Astrocyte of the hippocampus (primary cell): ENCODE data around the gene FBXL16.

ENCODE experiments used
- DNase-seq: peaks from one replicate; pipeline ENCODE4 v3.0.0; 2011; ENCODE audit warnings: low read depth, low spot score

Gene FBXL16

DNA sequence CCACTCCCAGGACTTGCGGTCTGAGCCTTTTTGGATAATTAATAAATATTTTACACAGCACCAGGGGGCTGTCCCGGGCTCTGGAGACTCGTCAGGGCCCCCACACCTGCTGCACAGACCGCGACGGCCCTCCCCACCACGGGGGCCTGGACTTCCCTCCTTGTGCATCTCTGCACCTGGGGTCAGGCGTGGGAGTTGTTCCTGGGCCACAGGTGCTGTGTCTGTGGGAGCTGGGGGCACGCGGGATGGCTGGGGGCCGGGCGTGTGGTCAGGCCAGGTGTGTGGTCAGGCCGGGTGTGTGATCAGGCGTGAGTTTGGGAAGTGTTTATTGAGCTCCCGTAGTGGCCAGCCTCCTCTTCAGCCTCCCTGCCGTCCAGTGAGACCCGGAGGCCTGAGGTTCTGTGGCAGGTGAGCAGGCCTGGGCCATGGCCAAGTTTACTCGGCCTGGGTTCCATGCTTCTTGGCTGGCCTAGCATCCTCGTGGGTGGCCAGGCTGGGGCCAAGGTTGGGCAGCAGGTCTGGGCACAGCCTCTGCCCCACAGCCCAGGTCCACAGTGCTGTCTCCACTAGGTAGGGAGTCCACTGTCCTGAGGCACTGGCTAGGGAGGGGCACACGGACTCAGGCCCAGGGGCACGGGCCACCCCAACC is 27.3 kb downstream of the FBXL16 start:
- no peak for DNase-seq

DNA sequence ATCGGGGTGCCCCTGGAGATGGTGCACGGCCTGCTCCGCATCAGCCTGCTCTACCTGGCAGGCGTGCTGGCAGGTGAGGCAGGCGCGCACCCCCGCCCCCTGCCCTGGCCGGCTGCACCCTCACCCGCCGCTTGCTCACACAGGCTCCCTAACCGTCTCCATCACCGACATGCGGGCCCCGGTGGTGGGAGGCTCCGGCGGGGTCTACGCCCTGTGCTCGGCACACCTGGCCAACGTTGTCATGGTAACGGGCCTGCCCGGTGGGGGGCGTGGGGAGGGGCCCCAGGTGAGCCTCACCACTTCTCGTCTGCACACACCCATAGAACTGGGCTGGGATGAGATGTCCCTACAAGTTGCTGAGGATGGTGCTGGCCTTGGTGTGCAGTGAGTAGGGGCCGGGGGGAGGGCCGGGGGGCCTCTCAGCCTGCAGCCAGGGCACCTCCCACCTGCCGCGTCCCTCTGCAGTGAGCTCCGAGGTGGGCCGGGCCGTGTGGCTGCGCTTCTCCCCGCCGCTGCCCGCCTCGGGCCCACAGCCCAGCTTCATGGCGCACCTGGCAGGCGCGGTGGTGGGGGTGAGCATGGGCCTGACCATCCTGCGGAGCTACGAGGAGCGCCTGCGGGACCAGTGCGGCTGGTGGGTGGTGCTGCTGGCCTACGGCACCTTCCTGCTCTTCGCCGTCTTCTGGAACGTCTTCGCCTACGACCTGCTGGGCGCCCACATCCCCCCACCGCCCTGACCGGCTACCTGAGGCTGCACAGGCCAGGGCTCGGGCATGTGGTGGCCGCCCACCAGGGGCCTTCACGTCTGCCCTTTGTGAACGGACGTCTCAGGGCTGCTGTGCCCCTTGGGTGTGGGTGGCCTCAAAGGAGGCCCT is 28.0 kb downstream of the FBXL16 start:
- DNase-seq: no peak

DNA sequence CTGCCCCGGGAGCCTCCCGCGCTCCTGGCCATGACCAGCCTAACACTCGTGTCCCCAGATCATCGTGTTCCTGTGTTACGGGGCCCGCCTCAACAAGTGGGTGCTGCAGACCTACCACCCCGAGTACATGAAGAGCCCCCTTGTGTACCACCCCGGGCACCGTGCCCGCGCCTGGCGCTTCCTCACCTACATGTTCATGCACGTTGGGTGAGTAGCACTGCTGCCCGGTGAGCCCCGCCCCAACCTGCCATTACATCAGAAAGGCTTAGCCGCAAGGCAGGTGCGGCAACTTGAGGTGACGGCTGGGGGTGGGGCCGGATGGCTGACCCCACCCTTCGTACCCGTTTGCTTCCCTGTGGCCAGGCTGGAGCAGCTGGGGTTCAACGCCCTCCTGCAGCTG is 28.7 kb downstream of the FBXL16 start:
- DNase-seq: no peak

GRCh38 chr16:676565-676902 is 29.1 kb downstream of the FBXL16 start:
- DNase-seq: no peak

DNA sequence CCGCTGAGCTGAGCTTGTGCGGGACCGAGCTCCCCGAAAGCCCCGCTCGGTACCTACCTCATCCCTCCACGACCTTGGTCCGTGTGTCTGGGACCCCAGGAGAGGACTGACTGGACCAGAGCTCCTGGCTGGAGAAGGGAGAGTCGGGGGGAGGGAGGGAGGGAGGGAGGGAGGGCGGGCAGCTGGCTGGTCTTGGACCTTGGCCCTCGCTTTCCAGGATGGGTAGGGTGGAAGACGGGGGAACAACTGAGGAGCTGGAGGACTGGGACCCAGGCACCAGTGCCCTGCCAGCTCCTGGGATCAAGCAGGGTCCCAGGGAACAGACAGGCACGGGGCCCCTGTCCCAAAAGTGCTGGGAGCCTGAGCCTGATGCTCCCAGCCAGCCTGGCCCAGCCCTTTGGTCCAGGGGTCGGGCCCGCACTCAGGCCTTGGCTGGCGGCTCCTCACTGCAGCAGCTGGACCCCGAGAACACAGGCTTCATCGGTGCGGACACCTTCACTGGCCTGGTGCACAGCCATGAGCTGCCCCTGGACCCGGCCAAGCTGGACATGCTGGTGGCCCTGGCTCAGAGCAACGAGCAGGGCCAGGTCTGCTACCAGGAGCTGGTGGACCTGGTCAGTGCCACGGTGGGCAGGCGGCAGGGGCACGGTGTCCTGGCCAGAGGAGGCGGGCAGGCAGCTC is 29.6 kb downstream of the FBXL16 start:
- DNase-seq: no peak

DNA sequence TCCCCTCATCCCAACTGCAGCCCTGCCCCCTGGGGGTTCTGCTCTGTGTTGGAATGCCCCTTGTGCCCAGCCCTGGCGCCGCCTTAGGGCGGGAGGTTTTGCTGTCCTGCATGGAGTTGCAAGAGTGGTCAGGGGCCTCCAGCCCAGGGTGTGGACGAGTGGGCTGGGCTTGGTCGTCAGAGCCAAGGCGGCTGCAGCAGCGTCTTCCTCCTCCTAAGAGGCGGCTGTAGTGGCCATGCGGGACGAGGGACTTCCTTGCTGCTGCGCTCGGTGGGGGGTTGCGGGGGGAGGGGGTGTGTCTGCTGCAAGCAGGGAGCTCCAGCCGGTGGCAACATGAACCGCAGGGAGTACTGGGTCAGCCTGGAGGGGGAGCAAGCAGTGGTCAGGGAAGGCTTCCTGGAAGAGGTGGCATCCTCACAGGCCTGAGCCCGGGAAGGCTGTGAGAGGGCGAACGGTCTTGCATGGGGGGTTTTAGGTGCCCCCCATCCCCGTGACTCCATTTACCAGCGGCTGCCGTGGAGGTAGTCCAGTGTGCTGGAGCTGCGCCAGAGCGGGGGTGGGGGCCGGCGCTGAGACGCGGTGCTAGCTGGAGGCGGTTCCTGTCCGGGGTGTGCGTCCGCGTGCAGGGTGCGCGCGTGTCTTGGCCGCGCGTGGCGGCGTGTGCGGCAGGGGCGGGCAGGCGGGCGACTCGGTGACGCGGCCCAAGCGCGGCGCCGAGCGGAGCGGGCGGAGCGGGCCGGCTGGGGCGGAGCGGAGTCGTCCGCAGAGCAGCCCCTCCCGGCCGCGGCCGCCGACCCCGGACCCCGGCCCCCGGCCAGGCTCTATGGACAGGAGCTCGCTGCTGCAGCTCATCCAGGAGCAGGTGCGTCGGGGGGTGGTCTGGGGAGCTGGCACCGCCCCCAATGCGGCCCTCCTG is 30.4 kb downstream of the FBXL16 start, which contains the start of gene RHBDL1:
RHBDL1 (plus strand) TSS at position 704 of the 916 bp plus-strand sequence; CDS start at position 824, 120 bp downstream.
- DNase-seq: peak; percentile 48

- no peak for DNase-seq
Measured at GRCh38 chr16:674214-674881, 31.3 kb downstream of the FBXL16 start.

DNA sequence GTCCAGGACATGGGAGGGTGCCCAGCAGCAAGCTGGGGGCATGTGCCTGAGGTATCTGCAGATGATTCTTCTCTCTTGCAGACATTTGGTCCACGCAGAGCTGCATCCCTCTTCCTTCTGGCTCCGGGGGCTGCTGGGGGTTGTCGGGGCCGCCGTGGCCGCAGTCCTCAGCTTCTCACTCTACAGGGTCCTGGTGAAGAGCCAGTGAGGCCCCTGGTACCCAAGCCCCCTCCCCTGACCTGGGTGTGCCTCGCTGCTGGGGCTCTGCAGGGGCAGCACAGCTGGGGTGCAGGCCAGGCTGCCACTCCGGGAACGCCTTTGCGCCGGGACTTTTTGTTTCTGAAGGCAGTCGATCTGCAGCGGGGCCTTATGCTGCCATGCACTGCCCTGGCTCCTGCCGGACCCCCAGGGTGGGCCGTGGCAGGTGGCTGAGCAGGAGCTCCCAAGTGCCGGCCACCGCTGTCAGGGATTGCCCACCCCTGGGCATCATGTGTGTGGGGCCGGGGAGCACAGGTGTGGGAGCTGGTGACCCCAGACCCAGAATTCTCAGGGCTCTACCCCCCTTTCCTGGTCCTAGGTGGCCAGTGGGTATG is 32.1 kb downstream of the FBXL16 start:
- no peak for DNase-seq

GRCh38 chr16:672851-673250 is 32.8 kb downstream of the FBXL16 start:
- no peak for DNase-seq

- no peak for DNase-seq
Measured at GRCh38 chr16:672371-672770, 33.2 kb downstream of the FBXL16 start.

DNA sequence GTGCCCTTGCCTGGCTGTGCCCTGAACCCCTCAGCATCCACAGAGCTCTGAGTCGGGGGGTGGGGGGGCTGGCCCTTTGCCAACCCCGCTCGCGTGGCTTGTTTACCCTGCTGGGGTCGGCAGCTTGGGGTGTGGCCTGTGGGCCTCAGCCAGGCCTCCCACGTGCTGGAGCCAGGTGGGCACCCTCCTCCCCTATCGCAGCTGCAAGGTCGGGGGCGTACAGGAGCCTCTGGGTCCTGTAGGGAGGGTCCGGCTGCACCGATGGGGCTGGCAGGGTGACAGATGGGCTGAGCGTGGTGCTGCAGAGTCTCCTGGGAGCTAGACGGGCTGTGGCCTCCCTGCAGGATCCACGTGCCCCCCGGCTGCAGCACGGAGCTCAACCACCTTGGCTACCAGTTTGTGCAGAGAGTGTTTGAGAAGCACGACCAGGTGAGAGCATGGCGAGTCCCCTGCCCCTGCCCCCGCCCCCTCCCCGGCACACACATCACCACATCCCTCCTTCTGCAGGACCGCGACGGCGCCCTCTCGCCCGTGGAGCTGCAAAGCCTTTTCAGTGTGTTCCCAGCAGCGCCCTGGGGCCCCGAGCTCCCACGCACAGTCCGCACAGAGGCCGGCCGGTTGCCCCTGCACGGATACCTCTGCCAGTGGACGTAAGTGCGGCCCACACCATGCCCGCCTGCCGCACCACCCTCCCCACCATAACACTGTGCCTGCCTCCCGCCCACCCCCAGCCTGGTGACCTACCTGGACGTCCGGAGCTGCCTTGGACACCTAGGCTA is 34.1 kb downstream of the FBXL16 start:
- DNase-seq: no peak

GRCh38 chr16:670485-671352 is 34.9 kb downstream of the FBXL16 start:
- DNase-seq: no peak

GRCh38 chr16:669666-670065 is 35.9 kb downstream of the FBXL16 start:
- no peak for DNase-seq

DNA sequence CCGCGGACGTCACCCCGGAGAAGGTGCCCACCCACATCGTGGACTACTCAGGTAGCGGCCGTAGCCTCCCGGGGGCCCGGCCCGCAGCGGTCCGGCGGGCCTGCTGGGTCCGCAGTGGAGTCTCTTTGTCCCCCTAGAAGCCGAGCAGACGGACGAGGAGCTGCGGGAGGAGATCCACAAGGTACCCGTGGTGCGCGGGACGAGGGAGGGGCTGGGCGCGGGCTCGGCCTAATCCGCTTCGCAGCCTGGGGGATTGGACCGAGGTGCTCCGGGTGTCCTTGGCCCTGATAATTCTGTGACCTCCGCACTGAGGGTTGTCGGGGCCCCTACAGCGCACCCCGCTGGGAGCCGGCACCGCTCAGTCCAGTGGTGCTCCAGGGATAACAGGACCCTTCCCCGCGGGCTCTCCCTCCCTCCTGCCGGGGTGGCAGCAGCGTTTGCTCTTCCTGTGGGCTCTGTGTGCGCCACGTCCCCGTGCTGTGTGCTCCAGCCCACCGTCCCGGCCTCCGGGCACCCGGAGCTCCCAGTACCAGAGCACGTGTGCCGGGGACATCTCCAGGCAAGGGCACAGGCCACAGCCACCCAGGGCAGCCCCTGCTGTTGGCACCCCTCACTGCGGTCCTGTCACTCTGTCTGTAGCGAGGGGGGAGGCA is 37.0 kb downstream of the FBXL16 start:
- peak; percentile 51 for DNase-seq

DNA sequence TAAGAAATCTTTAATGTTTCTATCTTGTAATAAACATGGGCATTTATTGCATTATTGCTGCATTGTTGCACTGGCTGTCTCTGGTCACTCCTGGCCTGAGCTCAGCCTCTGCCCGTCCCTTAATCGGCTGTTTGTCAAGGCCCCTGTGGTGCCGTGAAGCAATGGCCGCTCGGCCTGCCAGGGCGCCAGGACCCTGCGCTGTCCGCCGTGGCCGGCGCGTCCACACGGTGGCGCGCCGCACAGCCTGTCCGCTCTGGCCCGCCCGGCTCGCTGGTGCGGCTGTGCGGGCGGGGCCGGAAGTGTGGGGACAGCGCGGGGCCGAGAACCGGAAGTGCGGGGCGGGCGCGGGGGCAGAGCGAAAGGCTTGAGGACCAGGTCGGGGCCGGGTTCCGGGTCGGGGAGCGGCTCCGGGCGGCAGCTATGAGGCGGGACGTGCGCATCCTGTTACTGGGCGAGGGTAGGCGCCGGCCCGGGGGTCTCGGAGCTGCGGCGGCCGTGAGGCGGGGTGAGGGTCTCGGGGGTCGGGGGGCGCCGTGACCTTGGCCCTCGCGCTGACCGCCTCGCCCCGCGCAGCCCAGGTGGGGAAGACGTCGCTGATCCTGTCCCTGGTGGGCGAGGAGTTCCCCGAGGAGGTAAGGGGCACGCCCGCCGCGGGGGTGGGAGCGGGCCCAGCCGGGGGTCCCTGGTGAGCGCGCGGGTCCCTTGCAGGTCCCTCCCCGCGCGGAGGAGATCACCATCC is 37.7 kb downstream of the FBXL16 start, which contains the start of gene RHOT2:
RHOT2 (plus strand) TSS at position 353 of the 739 bp plus-strand sequence; CDS start at position 421, 68 bp downstream.
- peak; percentile 98 for DNase-seq

GRCh38 chr16:667113-667779 is 38.4 kb downstream of the FBXL16 start:
- no peak for DNase-seq

- no peak for DNase-seq
Measured at GRCh38 chr16:666572-666971, 39.0 kb downstream of the FBXL16 start.
